CD4-positive, alpha-beta T cell (primary cell): ENCODE data around the gene OSBPL10. TPM values are rescaled to one million over a fixed set of nuclear protein-coding genes. Genes with fewer than 3 reads are reported as not detected.

Source experiments
- ATAC-seq: fragments of 200-7000 bp; cut with Tn5 transposase; one replicate; pipeline ENCODE4 v1.10.0; 2022; ENCODE audit warnings: mild to moderate bottlenecking; ENCODE audit not compliant: poor library complexity
- CTCF ChIA-PET: fragments of 350-600 bp; sonication (Branson Sonifier 250); formaldehyde crosslinking; loops from one replicate; lab custom pipeline; 2021; ENCODE audit warnings: antibody characterized with exemption, inconsistent platforms; lab: Charles Lee
- POLR2A ChIA-PET: fragments of 350-600 bp; sonication (Branson Sonifier 250); formaldehyde crosslinking; loops from one replicate; lab custom pipeline; 2021; ENCODE audit warnings: antibody characterized with exemption, inconsistent platforms; lab: Charles Lee
- DNase-seq, 14 experiments: peaks; one replicate each; pipeline ENCODE4 v3.0.0-alpha.2; 2013 to 2020; ENCODE audit warnings: mixed read lengths in 2 of 14
- H3K27ac ChIP-seq, 2 donors: one replicate each; pipeline versions ENCODE4 v1.5.1 to v1.7.0; 2013; ENCODE audit warnings: low read length in 2 of 2, low read depth in 1 of 2, mild to moderate bottlenecking in 1 of 2
- H3K27me3 ChIP-seq, 2 experiments: 1 replicate in 1 of 2; 2 replicates in 1 of 2; pipeline versions ENCODE4 v1.6.1 to v1.7.0; 2013; ENCODE audit warnings: low read length in 2 of 2, control low read depth in 1 of 2, mild to moderate bottlenecking in 1 of 2, moderate library complexity in 1 of 2; ENCODE audit not compliant: insufficient read depth in 2 of 2, control insufficient read depth in 1 of 2
- H3K36me3 ChIP-seq: one replicate; pipeline ENCODE4 v1.6.1; 2013; ENCODE audit warnings: low read length, control low read depth; ENCODE audit not compliant: insufficient read depth
- H3K4me1 ChIP-seq: one replicate; pipeline ENCODE4 v1.6.1; 2013; ENCODE audit warnings: low read length, control low read depth; ENCODE audit not compliant: insufficient read depth
- H3K4me3 ChIP-seq: one replicate; pipeline ENCODE4 v1.5.1; 2013; ENCODE audit warnings: mild to moderate bottlenecking, low read length, moderate library complexity
- H3K9me3 ChIP-seq, 2 experiments: 1 replicate in 1 of 2; 2 replicates in 1 of 2; pipeline versions ENCODE4 v1.6.1 to v1.7.0; 2013; ENCODE audit warnings: low read length in 2 of 2, mild to moderate bottlenecking in 2 of 2, control low read depth in 1 of 2, moderate library complexity in 1 of 2; ENCODE audit not compliant: control insufficient read depth in 1 of 2, insufficient read depth in 1 of 2
- H3K27ac Mint-ChIP-seq: one replicate; pipeline ENCODE4 v1.8.0; 2020; ENCODE audit warnings: mixed read lengths
- H3K27me3 Mint-ChIP-seq: one replicate; pipeline ENCODE4 v1.8.0; 2021; ENCODE audit warnings: mixed read lengths
- H3K36me3 Mint-ChIP-seq: one replicate; pipeline ENCODE4 v1.8.0; 2021; ENCODE audit warnings: low read depth, mixed read lengths
- H3K4me1 Mint-ChIP-seq: one replicate; pipeline ENCODE4 v1.8.0; 2021; ENCODE audit warnings: low read depth, mixed read lengths
- H3K4me3 Mint-ChIP-seq: one replicate; pipeline ENCODE4 v1.8.0; 2020; ENCODE audit warnings: mild to moderate bottlenecking, mixed read lengths
- H3K9me3 Mint-ChIP-seq: one replicate; pipeline ENCODE4 v1.8.0; 2020; ENCODE audit warnings: mixed read lengths
- intact Hi-C, 2 experiments: fragments of 100-400 bp; cut with DNase I in 1 of 2; cut with micrococcal nuclease in 1 of 2; formaldehyde crosslinking; loops; one replicate each; pipeline versions ENCODE4 v1.15.1 to v1.9.0; 2023 to 2025; cut with DNase I, micrococcal nuclease
- total RNA-seq, 174 experiments: library from RNA in 2 of 174; stranded (reverse) in 2 of 174; gene quantifications; one replicate each; pipeline ENCODE4 v1.2.3 and lab custom pipeline; 2021 to 2026
- TF ChIP-seq, protein P1 (sequence below): fragments of 200-600 bp; IDR thresholded peaks from one replicate; pipeline ENCODE4 v1.8.0; 2022; ENCODE audit warnings: antibody characterized with exemption, mild to moderate bottlenecking

Gene OSBPL10
- total RNA-seq, 2 experiments from 2014 or later = not detected

DNA sequence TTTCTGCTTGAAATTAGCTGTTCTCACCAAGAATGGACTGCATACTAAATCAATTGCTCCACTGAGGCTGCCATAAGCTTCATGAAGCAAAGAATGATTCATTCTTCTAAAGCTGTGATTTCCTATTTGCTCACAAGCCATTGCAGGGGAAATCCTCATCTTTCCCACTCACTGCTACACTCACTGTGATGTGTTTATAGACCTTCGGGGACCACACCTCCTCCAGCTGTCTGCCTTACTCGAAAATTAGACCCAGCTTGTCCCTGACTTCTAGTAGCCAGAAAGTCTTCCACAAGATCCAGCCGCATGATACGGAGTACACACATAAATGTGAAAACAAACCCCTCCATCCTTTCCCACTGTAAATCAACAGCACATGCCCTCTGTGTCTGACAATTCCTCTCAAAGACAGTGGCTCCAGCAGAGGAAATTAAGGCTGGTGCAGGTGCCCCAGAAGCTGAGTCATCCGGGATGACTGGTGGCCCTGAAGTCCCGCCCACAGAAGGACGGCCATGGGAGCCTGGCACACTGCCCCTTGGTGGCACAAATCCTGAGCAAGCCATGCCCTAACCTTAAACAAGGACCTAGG lies 276.4 kb downstream of the OSBPL10 start:
- ChIA-PET POLR2A (no interaction called here), CTCF (no interaction called here)
- Histone ChIP-seq H3K27me3 (peaks cover 0 to 5% of the 10 kb centered on the region in 2 experiments), H3K9me3 (no peaks in the 10 kb centered on the region), H3K4me3 (no peak overlapping the region), H3K27ac (no peak overlapping the region), H3K4me1 (no peaks in the 10 kb centered on the region), H3K36me3 (no peaks in the 10 kb centered on the region)
- Mint-ChIP-seq H3K4me3 (no peak overlapping the region), H3K4me1 (no peaks in the 10 kb centered on the region), H3K27me3 (peaks cover 21% of the 10 kb centered on the region), H3K9me3 (no peaks in the 10 kb centered on the region), H3K27ac (no peak overlapping the region), H3K36me3 (no peaks in the 10 kb centered on the region)
- ATAC-seq (no peak), DNase-seq (peak in 3 of 14 experiments; percentile 5 to 46 (median 15))
- intact Hi-C loops = no loop called here
- TF ChIP-seq, protein P1, sequence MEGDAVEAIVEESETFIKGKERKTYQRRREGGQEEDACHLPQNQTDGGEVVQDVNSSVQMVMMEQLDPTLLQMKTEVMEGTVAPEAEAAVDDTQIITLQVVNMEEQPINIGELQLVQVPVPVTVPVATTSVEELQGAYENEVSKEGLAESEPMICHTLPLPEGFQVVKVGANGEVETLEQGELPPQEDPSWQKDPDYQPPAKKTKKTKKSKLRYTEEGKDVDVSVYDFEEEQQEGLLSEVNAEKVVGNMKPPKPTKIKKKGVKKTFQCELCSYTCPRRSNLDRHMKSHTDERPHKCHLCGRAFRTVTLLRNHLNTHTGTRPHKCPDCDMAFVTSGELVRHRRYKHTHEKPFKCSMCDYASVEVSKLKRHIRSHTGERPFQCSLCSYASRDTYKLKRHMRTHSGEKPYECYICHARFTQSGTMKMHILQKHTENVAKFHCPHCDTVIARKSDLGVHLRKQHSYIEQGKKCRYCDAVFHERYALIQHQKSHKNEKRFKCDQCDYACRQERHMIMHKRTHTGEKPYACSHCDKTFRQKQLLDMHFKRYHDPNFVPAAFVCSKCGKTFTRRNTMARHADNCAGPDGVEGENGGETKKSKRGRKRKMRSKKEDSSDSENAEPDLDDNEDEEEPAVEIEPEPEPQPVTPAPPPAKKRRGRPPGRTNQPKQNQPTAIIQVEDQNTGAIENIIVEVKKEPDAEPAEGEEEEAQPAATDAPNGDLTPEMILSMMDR = no peak

DNA sequence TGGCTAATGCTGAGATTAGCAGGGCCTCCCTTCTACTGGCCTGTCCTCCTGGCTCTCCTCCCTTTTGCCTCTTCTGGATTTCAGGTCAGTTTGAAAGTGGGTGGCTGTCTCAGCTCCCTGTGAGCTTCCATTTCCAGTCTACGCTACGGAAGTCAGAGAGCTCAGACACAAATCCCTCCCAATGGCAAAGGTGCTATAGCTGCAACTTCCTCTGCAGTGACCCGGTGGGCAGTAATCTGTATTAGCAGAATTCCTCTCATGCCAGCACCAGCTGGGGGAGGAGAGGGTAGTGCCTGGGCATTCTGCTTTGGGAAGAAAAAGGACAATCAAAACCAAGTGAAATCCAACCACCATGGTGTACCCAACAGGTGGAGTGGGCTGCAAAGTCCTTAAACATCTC lies 276.9 kb downstream of the OSBPL10 start:
- CTCF ChIA-PET = no interaction called here
- H3K27me3 Mint-ChIP-seq = peaks cover 21% of the 10 kb centered on the region
- POLR2A ChIA-PET = no interaction called here
- no peak overlapping the region for H3K27ac Mint-ChIP-seq
- no peaks in the 10 kb centered on the region for H3K9me3 Mint-ChIP-seq
- DNase-seq = no peak
- TF ChIP-seq, protein P1 = no peak
- H3K4me1 ChIP-seq = no peaks in the 10 kb centered on the region
- no peaks in the 10 kb centered on the region for H3K36me3 ChIP-seq
- H3K4me1 Mint-ChIP-seq = no peaks in the 10 kb centered on the region
- H3K4me3 Mint-ChIP-seq = no peak overlapping the region
- ATAC-seq = no peak
- intact Hi-C loops = no loop called here
- peaks cover 0 to 5% of the 10 kb centered on the region in 2 experiments for H3K27me3 ChIP-seq
- no peaks in the 10 kb centered on the region for H3K9me3 ChIP-seq
- H3K36me3 Mint-ChIP-seq = no peaks in the 10 kb centered on the region
- H3K27ac ChIP-seq = no peak overlapping the region
- no peak overlapping the region for H3K4me3 ChIP-seq

DNA sequence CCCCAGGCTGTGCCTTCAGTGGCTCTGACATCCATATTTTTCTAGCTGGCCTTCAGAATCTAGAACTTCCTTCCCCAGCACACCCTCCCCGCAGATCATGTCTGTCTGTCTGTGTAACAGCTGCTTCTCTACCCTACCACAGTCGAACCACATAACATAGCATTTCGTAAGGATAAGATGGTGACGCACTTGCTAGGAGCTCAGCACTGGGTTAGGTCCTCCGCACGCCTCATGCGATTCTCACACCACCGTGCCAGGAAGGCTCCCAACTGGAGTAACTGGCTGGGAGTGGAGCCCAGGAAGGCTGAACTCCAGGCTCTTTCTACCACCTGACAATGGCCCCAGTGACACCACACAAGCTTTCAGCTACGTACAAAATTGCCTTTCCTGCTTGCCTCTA lies 279.8 kb downstream of the OSBPL10 start:
- TF ChIP-seq, protein P1 = no peak
- intact Hi-C loops = no loop called here
- H3K36me3 ChIP-seq = no peaks in the 10 kb centered on the region

More for the DNA sequence above, 279.8 kb downstream of the OSBPL10 start:
- Mint-ChIP-seq H3K36me3 (no peaks in the 10 kb centered on the region), H3K27ac (no peak overlapping the region), H3K4me1 (no peaks in the 10 kb centered on the region), H3K4me3 (no peak overlapping the region), H3K9me3 (no peaks in the 10 kb centered on the region), H3K27me3 (peaks cover 21% of the 10 kb centered on the region)
- POLR2A ChIA-PET = no interaction called here
- DNase-seq (no peak), ATAC-seq (no peak)
- Histone ChIP-seq H3K27me3 (peaks cover 0 to 4% of the 10 kb centered on the region in 2 experiments), H3K4me3 (no peak overlapping the region), H3K4me1 (no peaks in the 10 kb centered on the region), H3K27ac (no peak overlapping the region), H3K9me3 (no peaks in the 10 kb centered on the region)
- CTCF ChIA-PET = no interaction called here
